HepG2 (cell line): ENCODE results near the gene UVSSA. TPM values are rescaled to one million over a fixed set of nuclear protein-coding genes. Genes with fewer than 3 reads are reported as not detected.

Experiments
- ATAC-seq: fragments of 200-7000 bp; cut with Tn5 transposase; 3 replicates; pipeline ENCODE4 v1.9.1; 2020; ENCODE audit warnings: mild to moderate bottlenecking, moderate library complexity
- BruUV-seq: library from RNA; stranded (reverse); fragments of 400-500 nt; replicated peaks from 2 replicates; lab custom pipeline; 2021; lab: Mats Ljungman, UMichigan
- CTCF ChIA-PET: fragments of 300-600 bp; formaldehyde crosslinking; extraction: SDS; loops from one replicate; lab custom pipeline; 2021; ENCODE audit warnings: low total read pairs, inconsistent platforms, low intra/inter-chr PET ratio; lab: Yijun Ruan, JAX
- POLR2A ChIA-PET: fragments of 350-600 bp; sonication (Branson Sonifier 250); formaldehyde crosslinking; loops from one replicate; lab custom pipeline; 2020; ENCODE audit warnings: antibody characterized with exemption, inconsistent platforms; lab: Yijun Ruan, JAX
- DNase-seq: peaks from one replicate; pipeline ENCODE4 v3.0.0-alpha.2; 2015; ENCODE audit warnings: low spot score
- FAIRE-seq: peaks from 3 replicates; lab custom pipeline; 2011; peaks lifted over from hg19 to GRCh38; lab: Jason Lieb, UNC
- H2AFZ ChIP-seq: one replicate; pipeline ENCODE4 v1.6.1; 2011; ENCODE audit warnings: low read length, inconsistent platforms
- H3K27ac ChIP-seq: fragments of 300-600 bp; 3 replicates; pipeline ENCODE4 v1.8.0; 2011; ENCODE audit warnings: mixed run types, mild to moderate bottlenecking, mixed read lengths, low read length, inconsistent platforms; ENCODE audit not compliant: insufficient read depth; ENCODE audit errors: extremely low read length
- H3K27me3 ChIP-seq, 2 experiments: fragments of 200-600 bp in 1 of 2; 2 replicates in 1 of 2; 3 replicates in 1 of 2; pipeline versions ENCODE4 v1.6.0 to v1.8.0; 2011; ENCODE audit warnings: low read length in 2 of 2, mild to moderate bottlenecking in 2 of 2, moderate library complexity in 2 of 2, inconsistent platforms in 1 of 2; ENCODE audit not compliant: insufficient read depth in 2 of 2, control insufficient read depth in 1 of 2
- H3K36me3 ChIP-seq, 2 experiments: fragments of 200-600 bp in 1 of 2; replicated peaks in 1 of 2; 2 replicates in 1 of 2; 3 replicates in 1 of 2; pipeline versions ENCODE4 v1.5.1 to v1.8.0; 2011; ENCODE audit warnings: low read length in 2 of 2, inconsistent platforms in 1 of 2; ENCODE audit not compliant: insufficient read depth in 2 of 2, control insufficient read depth in 1 of 2
- H3K4me1 ChIP-seq: 2 replicates; pipeline ENCODE4 v1.5.1; 2012; ENCODE audit warnings: low read length, inconsistent platforms; ENCODE audit not compliant: insufficient read depth
- H3K4me2 ChIP-seq: 2 replicates; pipeline ENCODE4 v1.6.0; 2011; ENCODE audit warnings: low read depth, low read length, inconsistent platforms
- H3K4me3 ChIP-seq, 3 experiments: fragments of 200-600 bp in 1 of 3; sonication (generic), shearing (Covaris generic) in 1 of 3; replicated peaks in 1 of 3; 2 replicates each; pipeline ENCODE4 v1.5.1; 2011 to 2016; ENCODE audit warnings: low read length in 3 of 3, inconsistent platforms in 2 of 3, low read depth in 2 of 3, mild to moderate bottlenecking in 2 of 3, control low read depth in 1 of 3, mixed read lengths in 1 of 3; ENCODE audit not compliant: insufficient read depth in 1 of 3
- H3K79me2 ChIP-seq: one replicate; pipeline ENCODE4 v1.6.1; 2011; ENCODE audit warnings: low read length, inconsistent platforms; ENCODE audit not compliant: insufficient read depth
- H3K9ac ChIP-seq: 2 replicates; pipeline ENCODE4 v1.6.0; 2011; ENCODE audit warnings: mild to moderate bottlenecking, low read depth, low read length, inconsistent platforms; ENCODE audit not compliant: insufficient read depth
- H3K9me3 ChIP-seq: 2 replicates; pipeline ENCODE4 v1.5.1; 2012; ENCODE audit warnings: mild to moderate bottlenecking, low read length
- H4K20me1 ChIP-seq: 2 replicates; pipeline ENCODE4 v1.6.0; 2011; ENCODE audit warnings: inconsistent platforms, mild to moderate bottlenecking, low read length, moderate library complexity; ENCODE audit not compliant: insufficient read depth
- ATF5 ChIP-seq: sonication (generic); formaldehyde crosslinking; IDR thresholded peaks from 2 replicates; pipeline ENCODE4 v1.4.0; 2020; ENCODE audit warnings: mild to moderate bottlenecking, low read depth, missing genetic modification reagents
- RERE ChIP-seq: IDR thresholded peaks from 2 replicates; pipeline ENCODE4 v1.6.1; 2016; ENCODE audit warnings: low read depth, missing genetic modification reagents, missing compliant biosample characterization
- ZMAT5 ChIP-seq: sonication (generic); formaldehyde crosslinking; IDR thresholded peaks from 2 replicates; pipeline ENCODE4 v1.5.0; 2020; ENCODE audit warnings: mild to moderate bottlenecking, low read depth, missing genetic modification reagents, borderline replicate concordance
- WGBS: methylation state at CpG from one replicate; pipeline ENCODE4 v1.1.6; 2017; ENCODE audit warnings: low lambda C conversion rate; 5-methylcytosine and 5-hydroxymethylcytosine counted together
- in situ Hi-C: cut with HindIII; loops from 2 replicates; pipeline ENCODE4 v1.10.0; 2017; ENCODE audit warnings: low pct_unique_long_range_greater_than_20kb; ENCODE audit not compliant: extremely low pct_ligation_motif_present
- intact Hi-C: fragments of 100-400 bp; cut with micrococcal nuclease; formaldehyde crosslinking; loops from one replicate; pipeline ENCODE4 v1.10.0; 2022; ENCODE audit not compliant: unreplicated experiment
- polyA plus RNA-seq, 8 experiments: library from polyadenylated mRNA; depleted of rRNA in 3 of 8; stranded (reverse) in 7 of 8; unstranded in 1 of 8; fragments of >200 nt; fragmentation: Illumina TruSeq in 4 of 8; extraction: Trizol in 4 of 8; gene quantifications; 2 replicates each; pipeline versions ENCODE4 v1.2.1 to v1.2.3, GENCODE V29; 2011 to 2016; ENCODE audit warnings: low read depth in 4 of 8, missing spikeins in 1 of 8, mixed read lengths in 1 of 8; ENCODE audit not compliant: insufficient read depth in 1 of 8
- total RNA-seq, 5 experiments: library from RNA; depleted of rRNA; stranded (reverse); fragments of >200 nt; fragmentation: Illumina TruSeq; extraction: Trizol; gene quantifications; 2 replicates each; pipeline ENCODE4 v1.2.3, GENCODE V29; 2016; ENCODE audit warnings: low read depth in 1 of 5
- TF ChIP-seq, protein P1 (sequence below): IDR thresholded peaks from 2 replicates; pipeline ENCODE4 v1.6.1; 2016; ENCODE audit warnings: control low read depth

UVSSA gene
- total and polyA plus RNA-seq, 2 of the 13 experiments (the other 11 are each of a cell fraction or from before 2014, with no cell fraction given): 4.6 to 8.4 TPM

DNA sequence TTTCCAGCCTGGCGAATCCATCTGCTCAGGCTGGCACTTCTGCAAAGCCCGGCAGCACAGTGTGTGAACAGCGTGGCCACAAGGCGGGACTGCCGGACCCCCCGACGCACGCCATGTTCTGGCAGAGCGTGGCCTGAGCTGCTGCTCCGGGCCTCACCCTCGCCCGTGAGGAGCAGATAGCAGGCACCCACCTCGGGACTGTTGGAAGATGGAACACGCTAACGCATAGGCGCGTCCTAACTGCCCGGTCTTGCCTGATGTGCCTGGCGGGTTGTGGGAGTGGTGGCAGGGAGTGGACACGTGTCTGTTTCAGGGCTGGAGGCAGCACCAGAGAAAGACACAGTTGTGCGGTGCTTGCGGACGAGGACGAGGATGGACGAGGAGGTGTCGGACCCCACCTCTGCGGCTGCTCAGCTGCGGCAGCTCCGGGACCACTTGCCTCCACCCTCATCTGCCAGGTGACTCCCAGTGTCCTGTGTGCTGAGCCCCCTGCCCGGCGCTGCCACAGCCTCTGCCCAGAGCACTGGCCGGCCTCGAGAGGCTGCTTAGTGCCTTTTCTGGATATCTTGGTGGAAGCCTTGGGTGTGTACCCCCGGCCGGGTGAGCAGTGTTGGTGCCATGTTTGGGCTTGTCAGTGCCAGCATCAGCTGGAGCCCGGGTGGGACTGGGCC, 28.2 kb downstream of the UVSSA start:
- Histone ChIP-seq H3K27ac (no peak overlapping the region), H3K4me3 (no peak overlapping the region), H3K4me1 (no peaks in the 10 kb centered on the region), H3K27me3 (no peaks in the 10 kb centered on the region), H3K9me3 (no peaks in the 10 kb centered on the region), H2AFZ (no peak overlapping the region), H3K36me3 (peaks cover 2 to 22% of the 10 kb centered on the region in 2 experiments; a peak in 4 of 5 replicates), H4K20me1 (no peaks in the 10 kb centered on the region), H3K4me2 (no peak overlapping the region), H3K9ac (no peak overlapping the region), H3K79me2 (no peaks in the 10 kb centered on the region)
- TF ChIP-seq, protein P1, sequence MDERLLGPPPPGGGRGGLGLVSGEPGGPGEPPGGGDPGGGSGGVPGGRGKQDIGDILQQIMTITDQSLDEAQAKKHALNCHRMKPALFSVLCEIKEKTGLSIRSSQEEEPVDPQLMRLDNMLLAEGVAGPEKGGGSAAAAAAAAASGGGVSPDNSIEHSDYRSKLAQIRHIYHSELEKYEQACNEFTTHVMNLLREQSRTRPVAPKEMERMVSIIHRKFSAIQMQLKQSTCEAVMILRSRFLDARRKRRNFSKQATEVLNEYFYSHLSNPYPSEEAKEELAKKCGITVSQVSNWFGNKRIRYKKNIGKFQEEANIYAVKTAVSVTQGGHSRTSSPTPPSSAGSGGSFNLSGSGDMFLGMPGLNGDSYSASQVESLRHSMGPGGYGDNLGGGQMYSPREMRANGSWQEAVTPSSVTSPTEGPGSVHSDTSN (CRISPR knock-in tag): no peak
- TF ChIP-seq ZMAT5 (CRISPR knock-in tag): no peak
- TF ChIP-seq RERE (CRISPR knock-in tag): no peak
- no peak for TF ChIP-seq ATF5 (CRISPR knock-in tag)
- ATAC-seq: no peak
- no peak for FAIRE-seq
- ChIA-PET POLR2A (interaction anchor here (1.4 kb wide), 1 partner anchor 15 kb away, joined by 3 read pairs; no protein-coding TSS in a partner anchor), CTCF (no interaction called here)
- intact Hi-C loops (no loop called here), in situ Hi-C loops (no loop called here)
- DNase-seq: no peak
- no TSS peak for BruUV-seq
- 97% methylated on average over 25 of the region's 36 CpGs for WGBS
